ENCODE data around the gene FAF1.

GRCh38 chr1:50915621-50916020 is 44.4 kb downstream of the FAF1 start:
- no peak for TF ChIP-seq POLR2A (IDR thresholded peaks at IDR 0.05; ENCODE audit: low read length)
- no peak for TF ChIP-seq GATA1 (IDR thresholded peaks at IDR 0.05; ENCODE audit: low read depth, low read length)
